ENCODE data around the gene DOLK. TPM values are rescaled to one million over a fixed set of nuclear protein-coding genes. Genes with fewer than 3 reads are reported as not detected.

DOLK gene
- total RNA-seq, 1 experiment from 2014 or later, result 21.9 TPM

DNA sequence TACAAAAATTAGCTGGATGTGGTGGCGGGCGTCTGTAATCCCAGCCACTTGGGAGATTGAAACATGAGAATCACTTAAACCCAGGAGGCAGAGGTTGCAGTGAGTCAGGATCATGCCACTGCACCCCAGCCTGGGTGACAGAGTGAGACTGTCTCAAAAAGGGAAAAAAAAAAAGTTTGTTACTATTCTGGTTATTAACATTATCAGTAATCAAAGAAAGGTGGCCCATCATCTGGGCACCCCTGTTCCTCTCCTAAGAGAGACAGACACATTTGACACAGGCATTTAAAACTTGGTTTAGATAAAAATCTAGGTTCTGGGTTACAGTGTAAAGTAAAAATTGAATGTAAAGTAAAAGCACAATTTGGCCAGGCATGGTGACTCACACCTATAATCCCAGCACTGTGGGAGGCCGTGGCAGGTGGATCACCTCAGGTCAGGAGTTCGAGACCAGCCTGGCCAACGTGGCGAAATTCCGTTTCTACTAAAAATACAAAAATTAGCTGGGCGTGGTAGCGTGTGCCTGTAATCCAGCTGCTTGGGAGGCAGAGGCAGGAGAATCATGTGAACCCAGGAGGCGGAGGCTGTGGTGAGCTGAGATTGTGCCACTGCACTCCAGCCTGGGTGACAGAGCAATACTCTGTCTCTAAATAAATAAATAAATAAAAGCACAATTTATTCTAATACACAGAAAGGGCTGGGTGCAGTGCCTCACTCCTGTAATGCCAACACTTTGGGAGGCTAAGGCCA lies 43.4 kb downstream of the DOLK start:
- DNase-seq, result peak; percentile 51 to 59
- Histone ChIP-seq H3K4me1 (peaks cover 20% of the 10 kb centered on the region), H3K9me3 (replicated peaks) (no peaks in the 10 kb centered on the region)

DNA sequence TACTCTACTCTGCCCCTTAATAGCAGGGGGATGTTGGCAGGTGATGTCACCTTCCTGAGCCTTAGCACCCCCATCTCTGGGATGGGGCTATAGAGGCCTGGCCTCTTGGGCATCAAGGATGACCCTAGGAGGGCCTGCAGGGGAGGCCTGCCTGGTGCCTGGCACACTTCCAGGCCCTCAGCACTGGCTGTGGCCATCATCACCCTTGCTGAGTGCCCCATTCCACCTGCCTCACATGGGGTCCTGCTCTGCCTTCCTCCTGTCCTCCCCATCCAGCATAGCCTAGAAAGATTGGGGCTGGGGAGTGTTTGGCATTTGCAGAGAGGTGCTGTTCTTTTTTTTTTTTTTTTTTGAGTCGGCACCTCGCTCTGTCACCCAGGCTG lies 44.3 kb downstream of the DOLK start:
- Histone ChIP-seq H3K9me3 (replicated peaks) (no peaks in the 10 kb centered on the region), H3K27me3 (no peaks in the 10 kb centered on the region), H3K27ac (no peak overlapping the region), H3K4me3 (no peak overlapping the region), H3K4me1 (peaks cover 20% of the 10 kb centered on the region), H3K36me3 (peaks cover 26% of the 10 kb centered on the region)
- no peak for DNase-seq

More for the DNA sequence above, 43.4 kb downstream of the DOLK start:
- Histone ChIP-seq H3K36me3 (peaks cover 30% of the 10 kb centered on the region), H3K27ac (peak overlapping the region; percentile 6; the same call in 1 of the 2 replicates), H3K4me3 (no peak overlapping the region), H3K27me3 (no peaks in the 10 kb centered on the region)

DNA sequence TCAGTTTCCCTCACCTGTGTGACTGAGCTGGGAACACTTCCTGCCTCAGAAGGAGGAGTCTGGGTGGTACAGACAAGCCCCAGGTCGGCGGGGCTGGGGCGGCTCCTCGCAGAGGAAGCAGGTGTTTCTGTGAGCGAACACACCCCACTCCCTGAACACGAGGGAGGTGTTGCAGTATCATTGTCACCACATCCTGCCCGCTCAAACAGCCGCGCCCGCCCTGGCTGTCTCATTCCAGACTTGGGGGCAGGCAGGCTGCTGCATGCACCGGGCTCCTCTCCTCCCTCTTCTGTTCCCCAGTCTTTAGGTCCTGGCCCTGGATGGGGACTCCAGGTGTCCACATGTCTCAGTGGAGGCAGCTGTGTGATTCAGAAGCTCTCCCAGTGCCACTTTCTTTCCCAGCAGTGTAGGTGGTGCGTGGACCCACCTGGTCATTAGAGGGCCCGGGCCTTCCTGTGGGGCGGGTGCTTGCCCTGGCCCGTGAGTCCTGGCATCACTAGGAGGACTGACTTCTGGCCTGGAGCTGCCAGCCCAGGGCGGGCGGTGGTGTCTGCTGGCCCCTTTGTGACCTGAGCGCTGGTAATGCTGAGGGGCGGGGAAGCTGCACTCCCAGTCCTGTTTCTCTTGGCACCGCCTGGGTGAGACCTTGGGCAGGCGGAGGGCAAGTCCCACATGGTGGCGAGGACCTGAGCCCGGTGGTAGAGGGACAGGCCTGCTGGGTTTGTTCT lies 44.9 kb downstream of the DOLK start:
- Histone ChIP-seq H3K9me3 (replicated peaks) (no peaks in the 10 kb centered on the region), H3K27ac (no peak overlapping the region), H3K4me3 (no peak overlapping the region), H3K27me3 (no peaks in the 10 kb centered on the region), H3K36me3 (peaks cover 23% of the 10 kb centered on the region), H3K4me1 (peaks cover 20% of the 10 kb centered on the region)
- DNase-seq, result no peak

DNA sequence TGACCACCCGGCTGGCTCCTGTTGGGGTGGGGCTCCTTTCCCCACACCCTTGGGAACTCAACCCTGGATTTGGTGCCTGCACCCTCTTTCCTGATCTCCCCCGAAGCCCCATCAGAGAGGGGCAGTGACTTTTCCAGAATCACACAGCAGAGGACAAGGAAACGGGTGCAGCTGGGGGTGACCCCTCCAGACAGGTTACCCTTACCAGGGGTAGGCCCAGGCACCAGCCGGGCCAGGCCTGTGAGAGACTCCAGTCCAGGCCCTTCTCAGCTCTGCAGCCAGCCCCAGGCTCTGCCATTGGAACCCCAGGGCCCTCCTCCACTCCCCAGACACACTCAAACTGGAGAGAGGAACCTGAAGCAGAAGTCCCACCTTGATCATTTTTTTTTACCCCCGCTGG lies 45.6 kb downstream of the DOLK start:
- no peaks in the 10 kb centered on the region for H3K27me3 ChIP-seq
- peaks cover 19% of the 10 kb centered on the region for H3K36me3 ChIP-seq
- H3K4me1 ChIP-seq, result peaks cover 20% of the 10 kb centered on the region
- H3K9me3 ChIP-seq (replicated peaks), result no peaks in the 10 kb centered on the region
- no peak overlapping the region for H3K4me3 ChIP-seq
- no peak for DNase-seq
- no peak overlapping the region for H3K27ac ChIP-seq

DNA sequence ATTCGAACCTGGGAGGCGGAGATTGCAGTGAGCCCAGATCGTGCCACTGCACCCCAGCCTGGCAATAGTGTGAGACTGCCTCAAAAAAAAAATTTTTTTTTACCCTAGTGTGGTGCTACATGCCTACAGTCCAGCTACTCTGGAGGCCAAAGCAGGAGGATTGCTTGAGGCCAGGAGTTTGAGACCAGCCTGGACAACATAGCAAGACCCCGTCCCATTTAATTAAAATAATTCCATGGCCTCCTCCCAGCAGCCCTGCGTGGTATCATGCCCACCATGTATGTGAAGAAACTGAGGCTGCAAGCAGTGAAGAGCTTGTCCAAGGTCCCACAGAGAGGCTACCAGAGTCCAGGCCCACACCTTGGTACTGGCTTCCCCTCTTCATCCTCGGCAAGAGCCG lies 46.0 kb downstream of the DOLK start:
- DNase-seq, result no peak
- Histone ChIP-seq H3K4me3 (no peak overlapping the region), H3K36me3 (peaks cover 16% of the 10 kb centered on the region), H3K27ac (no peak overlapping the region), H3K4me1 (peaks cover 20% of the 10 kb centered on the region), H3K9me3 (replicated peaks) (no peaks in the 10 kb centered on the region), H3K27me3 (no peaks in the 10 kb centered on the region)

DNA sequence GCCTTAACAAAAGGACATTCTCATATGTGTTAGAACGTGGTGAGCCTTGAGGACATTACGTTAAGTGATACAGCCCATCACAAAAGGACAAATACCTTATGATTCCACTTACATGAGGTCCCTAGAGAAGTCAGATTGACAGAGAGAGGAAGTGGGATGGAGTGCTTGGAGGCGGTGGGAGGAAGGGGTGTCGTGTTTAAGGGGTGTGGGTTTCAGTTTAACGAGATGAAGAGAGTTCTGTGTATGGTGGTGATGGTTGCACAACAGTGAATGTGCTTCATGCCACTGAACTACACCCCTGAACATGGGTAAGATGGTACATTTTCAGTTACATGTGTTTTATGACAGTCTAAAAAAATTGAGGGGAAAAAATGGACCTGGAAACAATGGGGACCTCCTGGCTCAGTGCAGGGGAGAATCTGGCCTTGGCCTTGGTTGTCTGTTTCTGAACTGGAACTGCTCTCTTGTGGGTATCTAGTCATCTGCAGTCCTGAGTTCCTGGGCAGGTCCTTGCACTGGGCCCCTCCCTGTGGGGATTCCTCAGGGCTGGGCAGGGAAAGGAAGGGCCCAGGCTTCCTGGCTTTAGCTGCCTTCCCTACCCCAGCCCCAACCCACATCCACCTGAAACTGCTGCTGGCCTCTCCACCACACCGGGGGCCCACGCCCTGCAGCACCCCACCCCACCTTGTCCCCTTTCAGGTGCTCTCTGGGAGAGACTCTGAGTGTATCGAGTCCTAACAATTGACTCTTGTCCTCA lies 47.7 kb downstream of the DOLK start:
- Histone ChIP-seq H3K4me3 (no peak overlapping the region), H3K27ac (no peak overlapping the region), H3K27me3 (no peaks in the 10 kb centered on the region), H3K36me3 (peaks cover 20% of the 10 kb centered on the region), H3K9me3 (replicated peaks) (no peaks in the 10 kb centered on the region), H3K4me1 (peaks cover 20% of the 10 kb centered on the region)
- no peak for DNase-seq

DNA sequence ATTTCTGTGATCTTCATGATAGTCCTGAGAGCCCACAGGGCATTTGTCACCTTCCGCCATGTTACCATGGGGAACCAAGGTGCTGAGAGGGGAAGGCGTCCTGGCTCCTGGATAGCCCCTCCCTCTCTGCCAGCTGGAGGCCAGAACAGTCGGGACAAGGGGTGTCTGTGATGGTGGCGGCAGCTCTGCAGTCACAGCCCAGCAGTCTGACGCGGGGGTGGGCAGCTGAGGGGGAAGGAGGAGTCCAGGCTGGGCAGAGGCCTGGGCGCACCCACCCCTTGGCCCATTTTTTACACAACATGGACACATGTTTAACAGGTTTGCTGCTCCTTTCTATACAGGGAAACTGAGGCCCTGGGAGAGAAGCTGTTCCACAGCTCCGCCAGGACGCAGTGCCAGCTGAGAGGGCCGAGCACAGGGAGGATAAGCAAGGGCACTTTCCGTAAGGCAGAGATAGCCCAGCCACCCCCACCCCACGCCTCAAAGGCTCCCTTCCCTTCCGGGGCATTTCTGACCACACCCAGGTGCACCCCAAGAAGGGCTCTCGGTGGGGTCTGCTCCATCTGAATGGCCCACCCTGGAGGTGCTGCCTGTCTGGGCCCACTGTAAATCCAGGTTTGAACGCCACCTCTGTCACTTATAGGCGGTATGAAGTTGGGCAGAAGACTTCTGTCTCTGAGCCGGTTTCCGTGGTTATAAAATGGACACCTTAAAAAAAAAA lies 48.4 kb downstream of the DOLK start:
- H3K27ac ChIP-seq, result no peak overlapping the region
- peaks cover 20% of the 10 kb centered on the region for H3K36me3 ChIP-seq
- DNase-seq, result no peak
- H3K9me3 ChIP-seq (replicated peaks), result no peaks in the 10 kb centered on the region
- H3K27me3 ChIP-seq, result no peaks in the 10 kb centered on the region
- H3K4me1 ChIP-seq, result peaks cover 15% of the 10 kb centered on the region
- H3K4me3 ChIP-seq, result no peak overlapping the region

DNA sequence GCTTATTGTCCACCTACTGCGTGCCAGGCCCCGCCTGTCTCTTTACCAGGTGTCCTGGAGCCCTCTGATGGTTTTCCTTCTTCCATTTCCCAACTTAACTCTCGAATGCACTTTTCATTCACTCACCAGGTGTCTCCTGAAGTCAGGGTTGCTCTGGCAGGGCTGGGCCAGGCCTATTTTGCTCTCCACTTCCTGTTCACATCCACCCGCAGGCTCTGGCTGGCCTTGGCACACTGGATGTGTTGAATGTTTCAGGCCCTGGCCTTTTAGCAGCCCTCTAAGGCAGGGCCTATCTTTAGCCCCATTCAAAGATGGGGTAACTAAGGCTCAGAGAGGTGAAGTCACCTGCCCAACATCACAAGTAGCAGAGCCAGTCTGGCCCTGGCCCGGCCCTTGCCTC lies 49.0 kb downstream of the DOLK start:
- no peaks in the 10 kb centered on the region for H3K9me3 ChIP-seq (replicated peaks)
- no peaks in the 10 kb centered on the region for H3K27me3 ChIP-seq
- peaks cover 22% of the 10 kb centered on the region for H3K36me3 ChIP-seq
- H3K4me1 ChIP-seq, result peaks cover 9% of the 10 kb centered on the region
- H3K27ac ChIP-seq, result no peak overlapping the region
- no peak overlapping the region for H3K4me3 ChIP-seq
- no peak for DNase-seq

DNA sequence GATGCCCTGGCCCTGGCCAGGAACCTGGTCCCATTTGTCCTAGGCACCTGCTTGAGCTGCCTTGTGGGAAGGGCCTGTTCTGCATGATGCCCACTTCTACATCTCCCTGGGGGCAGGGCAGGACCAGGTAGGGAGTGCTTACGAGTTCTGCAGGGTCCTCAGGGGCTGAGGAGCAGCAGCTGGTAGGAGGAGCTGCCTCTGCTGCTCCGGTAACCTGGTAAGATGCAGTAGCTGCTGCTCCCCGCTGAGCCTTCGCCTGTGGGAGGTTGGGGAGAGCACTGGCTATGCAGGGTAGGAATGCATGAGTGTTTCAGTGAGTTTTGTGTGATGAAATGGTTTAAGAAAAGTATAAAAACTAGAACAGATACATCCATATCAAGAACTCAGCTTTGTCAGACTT lies 51.8 kb downstream of the DOLK start:
- Histone ChIP-seq H3K4me3 (no peak overlapping the region), H3K27me3 (no peaks in the 10 kb centered on the region), H3K9me3 (replicated peaks) (no peaks in the 10 kb centered on the region), H3K4me1 (peaks cover 6% of the 10 kb centered on the region; the same call in 1 of the 2 replicates), H3K36me3 (peaks cover 43% of the 10 kb centered on the region), H3K27ac (no peak overlapping the region)
- DNase-seq, result no peak

Other genes starting within 250 kb of the DOLK start
- gene PKN3, start 245.1 kb downstream of the DOLK start, total RNA-seq (2014; rRNA removed; shearing (Covaris generic)), result 15.8 and 20.2 TPM in 2 replicates
- gene ZDHHC12, start 223.5 kb downstream of the DOLK start, total RNA-seq (2014; rRNA removed; shearing (Covaris generic)), result 35.0 and 37.4 TPM in 2 replicates
- gene ZER1, start 175.7 kb downstream of the DOLK start, total RNA-seq (2014; rRNA removed; shearing (Covaris generic)), result 18.8 and 19.9 TPM in 2 replicates
- 21.0 and 21.3 TPM in 2 replicates for gene TBC1D13, start 160.3 kb downstream of the DOLK start, total RNA-seq (2014; rRNA removed; shearing (Covaris generic))
- gene ENDOG, start 129.1 kb downstream of the DOLK start, total RNA-seq (2014; rRNA removed; shearing (Covaris generic)), result 14.8 and 21.2 TPM in 2 replicates
- gene SPOUT1, start 117.8 kb downstream of the DOLK start, total RNA-seq (2014; rRNA removed; shearing (Covaris generic)), result 38.3 and 38.5 TPM in 2 replicates
- 8.4 and 9.4 TPM in 2 replicates for gene KYAT1, start 65.7 kb downstream of the DOLK start, total RNA-seq (2014; rRNA removed; shearing (Covaris generic))
- gene LRRC8A, start 65.5 kb downstream of the DOLK start, total RNA-seq (2014; rRNA removed; shearing (Covaris generic)), result 50.8 and 54.2 TPM in 2 replicates
- gene PHYHD1, start 26.6 kb downstream of the DOLK start, total RNA-seq (2014; rRNA removed; shearing (Covaris generic)), result 20.7 and 23.2 TPM in 2 replicates
- gene NUP188, start 96 bp upstream of the DOLK start, total RNA-seq (2014; rRNA removed; shearing (Covaris generic)), result 132 and 136 TPM in 2 replicates
- gene SH3GLB2, start 80.7 kb upstream of the DOLK start, total RNA-seq (2014; rRNA removed; shearing (Covaris generic)), result 21.1 and 26.7 TPM in 2 replicates
- 28.9 and 32.5 TPM in 2 replicates for gene MIGA2, start 89.0 kb upstream of the DOLK start, total RNA-seq (2014; rRNA removed; shearing (Covaris generic))
- gene DOLPP1, start 133.5 kb upstream of the DOLK start, total RNA-seq (2014; rRNA removed; shearing (Covaris generic)), result 39.0 and 42.7 TPM in 2 replicates
- 13.9 and 15.2 TPM in 2 replicates for gene CRAT, start 163.2 kb upstream of the DOLK start, total RNA-seq (2014; rRNA removed; shearing (Covaris generic))
- 79.7 and 81.8 TPM in 2 replicates for gene PTPA, start 163.8 kb upstream of the DOLK start, total RNA-seq (2014; rRNA removed; shearing (Covaris generic))
- 2.8 and 3.1 TPM in 2 replicates for gene IER5L, start 230.7 kb upstream of the DOLK start, total RNA-seq (2014; rRNA removed; shearing (Covaris generic))